Measurements from ENCODE around the gene RMI2.

The RMI2 gene

GRCh38 chr16:11345040-11345862, at the start of gene RMI2:
Gene RMI2, plus strand, starts transcription at chr16:11345459. Its CDS starts 13 bp downstream, at chr16:11345472.
- DNase-seq (ENCODE audit: low spot score), result peak; percentile 100
- TF ChIP-seq CTCF (IDR thresholded peaks at IDR 0.05; ENCODE audit: extremely low read depth, missing control alignments), result no peak

DNA sequence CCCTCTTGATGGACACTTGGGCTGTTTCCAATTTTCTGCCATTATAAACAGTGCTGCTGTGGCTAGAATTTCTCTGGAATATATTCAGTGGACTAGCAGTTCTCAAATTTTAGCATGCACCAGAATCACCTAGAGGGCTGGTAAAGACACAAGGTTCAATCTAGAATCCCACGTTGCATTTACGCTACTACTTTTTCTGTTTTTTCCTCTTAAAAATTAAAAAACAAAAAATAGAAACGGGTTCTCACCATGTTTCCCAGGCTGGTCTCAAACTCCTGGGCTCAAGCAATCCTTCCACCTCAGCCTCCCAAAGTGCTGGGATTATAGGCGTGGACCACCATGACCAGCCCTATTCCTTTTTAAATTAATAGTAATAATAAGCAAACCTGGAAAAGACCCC, 49.6 kb upstream of the RMI2 start:
- no peak for DNase-seq (ENCODE audit: low spot score)
- TF ChIP-seq CTCF (IDR thresholded peaks at IDR 0.05; ENCODE audit: extremely low read depth, missing control alignments), result no peak

DNA sequence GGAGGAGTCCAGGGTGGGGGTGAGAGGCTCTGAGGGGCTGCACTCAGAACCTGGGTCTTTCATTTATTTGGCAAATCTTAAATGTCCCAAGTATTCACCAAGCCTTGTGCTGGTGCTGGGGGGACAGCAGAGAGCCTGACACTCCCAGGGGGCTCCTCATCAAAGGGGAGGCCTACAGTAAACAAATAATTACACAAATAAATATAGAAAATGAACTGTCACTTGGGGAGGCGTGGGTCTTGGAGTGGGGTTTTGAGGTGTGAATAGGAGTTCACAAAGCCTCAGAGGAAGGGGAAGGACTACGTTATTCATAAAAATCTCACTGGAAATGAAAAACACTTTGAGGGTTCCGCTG, 48.9 kb upstream of the RMI2 start:
- no peak for TF ChIP-seq CTCF (IDR thresholded peaks at IDR 0.05; ENCODE audit: extremely low read depth, missing control alignments)
- no peak for DNase-seq (ENCODE audit: low spot score)

DNA sequence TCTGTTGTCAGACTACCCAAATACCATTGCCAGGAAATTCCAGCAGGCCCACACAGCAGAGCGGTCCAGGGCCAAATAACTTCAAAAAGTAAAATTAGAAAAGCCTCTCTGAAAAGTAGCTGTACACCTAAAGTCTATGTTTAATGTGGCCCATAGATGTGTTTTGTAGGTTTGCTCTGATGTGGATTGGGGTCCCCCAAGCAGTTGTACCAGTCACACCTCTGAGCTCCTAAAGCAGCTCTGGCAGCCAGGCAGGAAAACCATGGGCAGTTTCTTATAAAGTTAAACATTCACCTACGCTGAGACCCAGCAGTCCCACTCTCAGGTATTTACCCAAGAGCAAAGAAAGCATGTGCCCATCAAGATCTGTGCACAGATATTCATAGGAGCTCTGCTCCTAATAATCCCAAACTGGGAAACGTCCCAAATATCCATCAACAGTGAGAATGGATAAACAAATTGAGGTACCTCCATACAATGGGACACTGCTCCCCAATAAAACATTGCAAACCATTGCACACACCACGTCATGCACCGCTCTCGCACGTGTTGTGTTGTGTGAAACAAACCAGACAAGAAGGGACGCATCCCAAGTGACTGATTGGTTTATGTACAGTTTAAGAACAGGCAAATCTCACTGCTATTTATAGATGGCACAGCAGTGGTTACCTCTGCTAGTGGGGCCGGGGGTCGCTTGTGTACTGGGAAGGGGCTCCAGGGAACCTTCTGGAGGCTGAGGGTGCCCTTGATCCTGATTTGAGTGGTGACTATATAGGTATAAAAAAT, 48.4 kb upstream of the RMI2 start:
- DNase-seq (ENCODE audit: low spot score), result no peak
- TF ChIP-seq CTCF (IDR thresholded peaks at IDR 0.05; ENCODE audit: extremely low read depth, missing control alignments), result no peak

- no peak for TF ChIP-seq CTCF (IDR thresholded peaks at IDR 0.05; ENCODE audit: extremely low read depth, missing control alignments)
- DNase-seq (ENCODE audit: low spot score), result peak; percentile 72
Measured at GRCh38 chr16:11297492-11298142, 47.6 kb upstream of the RMI2 start.

DNA sequence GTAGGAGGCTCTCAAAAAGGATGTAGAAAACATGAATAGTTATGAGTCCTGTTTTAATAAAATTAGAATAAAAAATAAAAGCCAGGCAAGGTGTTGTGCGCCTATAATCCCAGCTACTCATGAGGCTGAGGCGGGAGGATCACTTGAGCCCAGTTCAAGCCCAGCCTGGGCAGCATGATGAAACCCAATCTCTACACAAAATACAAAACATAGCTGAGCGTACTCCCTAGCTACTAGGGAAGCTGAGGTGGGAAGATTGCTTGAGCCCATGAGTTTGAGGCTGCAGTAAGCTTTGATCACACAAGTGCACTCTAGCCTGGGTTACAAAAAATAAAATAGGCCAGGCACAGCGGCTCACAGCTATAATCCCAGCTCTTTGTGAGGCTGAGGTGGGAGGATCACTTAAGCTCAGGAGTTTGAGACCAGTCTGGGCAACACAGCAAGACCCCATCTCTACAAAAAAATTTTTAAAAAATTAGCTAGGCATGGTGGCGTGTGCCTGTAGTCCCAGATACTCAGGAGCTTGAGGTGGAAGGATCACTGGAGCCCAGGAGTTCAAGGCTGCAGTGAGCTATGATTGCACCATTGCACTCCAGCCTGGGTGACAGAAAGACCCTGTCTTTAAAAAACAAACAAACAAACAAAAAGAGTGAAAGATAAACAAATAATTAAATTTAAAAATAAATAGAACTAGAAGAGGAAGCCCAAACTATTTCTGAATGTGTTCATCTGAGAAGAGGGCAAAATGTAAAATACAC, 46.9 kb upstream of the RMI2 start:
- no peak for DNase-seq (ENCODE audit: low spot score)

DNA sequence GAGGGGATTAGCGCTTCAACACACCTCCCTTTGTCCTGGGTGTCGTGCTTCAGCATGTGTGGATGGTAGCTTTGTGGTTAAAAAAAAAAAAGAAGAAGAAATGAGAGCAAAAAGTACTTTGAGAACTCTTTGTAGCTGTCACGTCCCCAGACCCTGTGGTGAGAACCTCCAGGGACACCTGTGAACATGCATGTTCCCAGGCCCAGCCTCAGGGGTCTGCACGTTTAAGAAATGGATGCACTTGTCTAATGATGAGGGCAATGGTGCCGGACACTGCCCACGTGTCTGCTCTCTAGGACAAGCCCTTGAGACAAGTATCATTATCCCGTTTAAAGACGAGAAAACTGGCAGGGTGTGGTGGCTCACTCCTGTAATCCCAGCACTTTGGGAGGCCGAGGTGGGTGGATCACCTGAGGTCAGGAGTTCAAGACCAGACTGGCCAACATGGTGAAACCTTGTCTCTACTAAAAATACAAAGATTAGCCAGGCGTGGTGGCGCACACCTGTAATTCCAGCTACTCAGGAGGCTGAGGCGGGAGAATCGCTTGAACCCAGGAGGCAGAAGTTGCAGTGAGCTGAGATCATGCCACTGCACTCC, 46.2 kb upstream of the RMI2 start:
- DNase-seq (ENCODE audit: low spot score), result peak; percentile 49

More for the DNA sequence above, 46.9 kb upstream of the RMI2 start:
- no peak for TF ChIP-seq CTCF (IDR thresholded peaks at IDR 0.05; ENCODE audit: extremely low read depth, missing control alignments)
